Mesenchymal stem cell (in vitro differentiated cells and primary cell): Measurements from ENCODE around the gene KRT25.
A peak's percentile ranks its signal among the peaks of the same experiment; 100 is the strongest.

Experiments used
- DNase-seq: peaks from one replicate; pipeline ENCODE4 v3.0.0-alpha.2; 2013
- H2AFZ ChIP-seq: one replicate; pipeline ENCODE4 v1.6.1; 2013; ENCODE audit warnings: low read depth, mild to moderate bottlenecking, control low read depth, inconsistent platforms, low read length, moderate library complexity
- H2AK5ac ChIP-seq: 2 replicates; pipeline ENCODE4 v1.6.1; 2013; ENCODE audit warnings: low read length, moderate library complexity, mild to moderate bottlenecking, inconsistent platforms; ENCODE audit not compliant: severe bottlenecking
- H2BK120ac ChIP-seq: one replicate; pipeline ENCODE4 v1.6.1; 2013; ENCODE audit warnings: low read depth, mild to moderate bottlenecking, inconsistent platforms, low read length, moderate library complexity
- H2BK12ac ChIP-seq, 2 experiments: one replicate each; pipeline ENCODE4 v1.6.1; 2013; ENCODE audit warnings: inconsistent platforms in 2 of 2, low read length in 2 of 2, mild to moderate bottlenecking in 2 of 2, moderate library complexity in 2 of 2, control low read depth in 1 of 2
- H2BK15ac ChIP-seq: one replicate; pipeline ENCODE4 v1.6.1; 2013; ENCODE audit warnings: mild to moderate bottlenecking, low read depth, inconsistent platforms; ENCODE audit not compliant: poor library complexity, severe bottlenecking
- H2BK5ac ChIP-seq: 2 replicates; pipeline ENCODE4 v1.6.1; 2013; ENCODE audit warnings: low read depth, mild to moderate bottlenecking, low read length, control low read depth, inconsistent platforms; ENCODE audit not compliant: poor library complexity, severe bottlenecking
- H3K14ac ChIP-seq, 2 experiments: one replicate each; pipeline ENCODE4 v1.6.1; 2013; ENCODE audit warnings: inconsistent platforms in 2 of 2, low read length in 2 of 2, control low read depth in 1 of 2, mild to moderate bottlenecking in 1 of 2, moderate library complexity in 1 of 2
- H3K18ac ChIP-seq, 2 experiments: one replicate each; pipeline ENCODE4 v1.6.1; 2013; ENCODE audit warnings: inconsistent platforms in 2 of 2, low read length in 2 of 2, control low read depth in 1 of 2, low read depth in 1 of 2, mild to moderate bottlenecking in 1 of 2
- H3K23ac ChIP-seq, 2 experiments: one replicate each; pipeline ENCODE4 v1.6.1; 2013; ENCODE audit warnings: inconsistent platforms in 2 of 2, low read length in 2 of 2, mild to moderate bottlenecking in 2 of 2, moderate library complexity in 2 of 2, control low read depth in 1 of 2
- H3K27ac ChIP-seq: 2 replicates; pipeline ENCODE4 v1.5.1; 2013; ENCODE audit warnings: mild to moderate bottlenecking, moderate library complexity, low read length, control low read depth, inconsistent platforms; ENCODE audit not compliant: poor library complexity, severe bottlenecking
- H3K27me3 ChIP-seq, 2 experiments: 2 replicates each; pipeline versions ENCODE4 v1.6.1 to v1.7.0; 2013; ENCODE audit warnings: low read length in 2 of 2, mild to moderate bottlenecking in 2 of 2, moderate library complexity in 2 of 2, control low read depth in 1 of 2, inconsistent platforms in 1 of 2; ENCODE audit not compliant: control insufficient read depth in 1 of 2, insufficient read depth in 1 of 2
- H3K36me3 ChIP-seq, 2 experiments: 2 replicates each; pipeline versions ENCODE4 v1.6.1 to v1.7.0; 2013; ENCODE audit warnings: low read length in 2 of 2, control low read depth in 1 of 2, inconsistent platforms in 1 of 2, low read depth in 1 of 2, mild to moderate bottlenecking in 1 of 2; ENCODE audit not compliant: insufficient read depth in 2 of 2, control insufficient read depth in 1 of 2
- H3K4ac ChIP-seq, 2 experiments: one replicate each; pipeline ENCODE4 v1.6.1; 2013; ENCODE audit warnings: inconsistent platforms in 2 of 2, low read length in 2 of 2, mild to moderate bottlenecking in 2 of 2, moderate library complexity in 2 of 2, control low read depth in 1 of 2, low read depth in 1 of 2
- H3K4me1 ChIP-seq: 2 replicates; pipeline ENCODE4 v1.6.1; 2013; ENCODE audit warnings: low read depth, low read length, control low read depth; ENCODE audit not compliant: control insufficient read depth, insufficient read depth
- H3K4me2 ChIP-seq: 2 replicates; pipeline ENCODE4 v1.6.1; 2013; ENCODE audit warnings: low read length, mild to moderate bottlenecking, inconsistent platforms; ENCODE audit not compliant: poor library complexity, severe bottlenecking
- H3K4me3 ChIP-seq, 2 experiments: 2 replicates each; pipeline versions ENCODE4 v1.5.1 to v1.7.0; 2013; ENCODE audit warnings: low read length in 2 of 2, mild to moderate bottlenecking in 2 of 2, control low read depth in 1 of 2, low read depth in 1 of 2; ENCODE audit not compliant: insufficient read depth in 1 of 2
- H3K79me1 ChIP-seq: replicated peaks from 2 replicates; pipeline ENCODE4 v1.6.1; 2013; ENCODE audit warnings: mild to moderate bottlenecking, control low read depth, low read length, inconsistent platforms; ENCODE audit not compliant: poor library complexity, severe bottlenecking
- H3K9ac ChIP-seq: 2 replicates; pipeline ENCODE4 v1.7.0; 2013; ENCODE audit warnings: mild to moderate bottlenecking, low read length, moderate library complexity
- H3K9me3 ChIP-seq: 2 replicates; pipeline ENCODE4 v1.7.0; 2013; ENCODE audit warnings: mild to moderate bottlenecking, low read length; ENCODE audit not compliant: control insufficient read depth
- H4K8ac ChIP-seq: one replicate; pipeline ENCODE4 v1.6.1; 2013; ENCODE audit warnings: inconsistent platforms, mild to moderate bottlenecking, low read length, moderate library complexity
- H4K91ac ChIP-seq: one replicate; pipeline ENCODE4 v1.6.1; 2013; ENCODE audit warnings: mild to moderate bottlenecking, low read length, inconsistent platforms
- WGBS: methylation state at CpG from one replicate; pipeline ENCODE4 v1.1.7; 2013; ENCODE audit warnings: mixed read lengths; 5-methylcytosine and 5-hydroxymethylcytosine counted together

Gene KRT25

DNA sequence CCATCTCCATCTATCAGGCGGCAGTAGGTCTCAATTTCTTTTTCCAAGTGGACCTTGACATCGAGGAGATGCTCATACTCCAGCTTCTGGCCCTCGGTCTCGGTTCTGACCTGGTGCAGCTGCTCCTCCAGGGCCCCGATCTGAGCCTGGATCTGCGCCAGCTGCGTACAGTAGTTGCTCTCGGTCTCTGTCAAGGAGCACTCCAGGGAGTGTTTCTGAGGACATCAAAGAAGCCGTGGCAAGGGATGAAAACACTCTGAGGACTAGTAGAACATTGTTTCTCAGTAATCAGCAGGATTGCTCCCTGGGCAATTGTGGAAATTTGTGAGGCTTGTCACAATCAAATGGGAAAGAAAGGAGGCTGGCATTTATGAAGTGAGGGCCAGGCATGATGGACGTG, 38.7 kb upstream of the KRT25 start:
- Histone ChIP-seq H3K36me3 (no peaks in the 10 kb centered on the region), H3K4me2 (no peak overlapping the region), H2BK120ac (no peak overlapping the region), H3K4me1 (no peaks in the 10 kb centered on the region), H4K91ac (no peak overlapping the region), H2BK12ac (no peak overlapping the region), H3K79me1 (no peaks in the 10 kb centered on the region), H3K9ac (no peak overlapping the region), H3K9me3 (no peaks in the 10 kb centered on the region), H3K27me3 (peaks cover 0 to 18% of the 10 kb centered on the region in 2 experiments), H3K14ac (no peak overlapping the region), H2BK5ac (no peak overlapping the region), H2AFZ (no peak overlapping the region), H3K27ac (no peak overlapping the region), H3K23ac (no peak overlapping the region), H4K8ac (no peak overlapping the region), H2AK5ac (no peak overlapping the region), H3K4ac (no peak overlapping the region), H3K18ac (no peak overlapping the region), H3K4me3 (no peak overlapping the region), H2BK15ac (no peak overlapping the region)
- WGBS, result 74% methylated on average over 9 of the region's 10 CpGs
- DNase-seq, result no peak

- Histone ChIP-seq H3K9me3 (no peaks in the 10 kb centered on the region), H4K91ac (no peak overlapping the region), H2BK15ac (no peak overlapping the region), H3K9ac (peak overlapping the region; percentile 39), H3K4me3 (no peak overlapping the region), H3K27ac (no peak overlapping the region), H2BK120ac (no peak overlapping the region), H4K8ac (no peak overlapping the region), H3K79me1 (no peaks in the 10 kb centered on the region), H3K4me1 (no peaks in the 10 kb centered on the region), H3K4ac (no peak overlapping the region), H3K14ac (no peak overlapping the region), H3K36me3 (no peaks in the 10 kb centered on the region), H2BK5ac (no peak overlapping the region), H3K27me3 (peaks cover 0 to 18% of the 10 kb centered on the region in 2 experiments), H3K4me2 (no peak overlapping the region), H3K18ac (no peak overlapping the region), H2AK5ac (no peak overlapping the region), H3K23ac (no peak overlapping the region), H2BK12ac (no peak overlapping the region), H2AFZ (no peak overlapping the region)
- WGBS, result 57% methylated on average over 4 of the region's 6 CpGs
- peak; percentile 35 for DNase-seq
Measured at GRCh38 chr17:40791787-40792436, 36.8 kb upstream of the KRT25 start.

DNA sequence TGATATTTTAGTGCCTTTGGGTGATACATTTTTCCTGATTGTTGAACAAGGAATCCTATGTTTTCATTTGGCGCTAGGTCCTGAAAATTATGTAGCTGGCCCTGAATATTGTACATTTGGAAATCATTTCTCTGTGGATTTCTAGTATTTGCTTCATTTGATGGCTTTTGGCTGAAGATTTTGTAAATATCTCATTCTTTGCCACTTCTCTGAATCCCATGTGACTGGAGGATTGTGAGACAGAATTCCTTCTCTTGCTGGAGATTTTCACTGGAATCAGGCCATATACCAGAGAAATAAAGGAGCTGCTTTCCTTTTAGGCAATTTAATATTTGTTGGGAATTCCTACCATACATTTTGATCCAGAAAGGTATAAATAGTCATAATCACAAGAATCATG, 36.0 kb upstream of the KRT25 start:
- no peak overlapping the region for H2BK15ac ChIP-seq
- H3K14ac ChIP-seq, result no peak overlapping the region
- no peaks in the 10 kb centered on the region for H3K9me3 ChIP-seq
- no peaks in the 10 kb centered on the region for H3K36me3 ChIP-seq
- no peak overlapping the region for H3K4ac ChIP-seq
- no peak overlapping the region for H4K91ac ChIP-seq
- H2BK120ac ChIP-seq, result no peak overlapping the region
- H3K4me2 ChIP-seq, result no peak overlapping the region
- peaks cover 0 to 14% of the 10 kb centered on the region in 2 experiments for H3K27me3 ChIP-seq
- 87% methylated on average over 1 of the region's 1 CpG for WGBS
- H4K8ac ChIP-seq, result no peak overlapping the region
- H3K23ac ChIP-seq, result no peak overlapping the region
- H3K79me1 ChIP-seq, result no peaks in the 10 kb centered on the region
- no peaks in the 10 kb centered on the region for H3K4me1 ChIP-seq
- H2BK5ac ChIP-seq, result no peak overlapping the region
- no peak overlapping the region for H3K27ac ChIP-seq
- no peak overlapping the region for H2AFZ ChIP-seq
- no peak overlapping the region for H3K18ac ChIP-seq
- no peak overlapping the region for H2AK5ac ChIP-seq
- H2BK12ac ChIP-seq, result no peak overlapping the region
- H3K4me3 ChIP-seq, result no peak overlapping the region
- peak overlapping the region; percentile 39 for H3K9ac ChIP-seq
- no peak for DNase-seq

- Histone ChIP-seq H3K9me3 (no peaks in the 10 kb centered on the region), H3K27ac (no peak within 1 kb of the TSS), H3K4me3 (no peak within 1 kb of the TSS), H3K23ac (no peak within 1 kb of the TSS), H3K4me1 (no peaks in the 10 kb centered on the region), H3K4me2 (no peak within 1 kb of the TSS), H3K4ac (no peak within 1 kb of the TSS), H3K36me3 (no peaks in the 10 kb centered on the region), H4K8ac (no peak within 1 kb of the TSS), H4K91ac (no peak within 1 kb of the TSS), H2BK5ac (no peak within 1 kb of the TSS), H2BK15ac (no peak within 1 kb of the TSS), H3K79me1 (no peaks in the 10 kb centered on the region), H3K9ac (no peak within 1 kb of the TSS), H3K18ac (no peak within 1 kb of the TSS), H2AFZ (no peak within 1 kb of the TSS), H3K14ac (no peak within 1 kb of the TSS), H2BK12ac (no peak within 1 kb of the TSS), H2AK5ac (no peak within 1 kb of the TSS), H2BK120ac (no peak within 1 kb of the TSS), H3K27me3 (peaks cover 0 to 17% of the 10 kb centered on the region in 2 experiments)
- 95% methylated on average over 4 of the region's 4 CpGs for WGBS
- no peak for DNase-seq
Measured at GRCh38 chr17:40782450-40782849, 27.3 kb upstream of the KRT25 start, which contains the start of gene KRT27. TSS of gene KRT27 (minus strand) at chr17:40782550. CDS start at chr17:40782493, 57 bp downstream.
